Esophagus squamous epithelium (tissue), 4 donors: Measurements from ENCODE around the gene PUS10.

ENCODE experiments used
- POLR2A ChIP-seq, 4 donors: fragments of 450-650 bp; IDR thresholded peaks; one replicate each; pipeline ENCODE4 v1.6.1; 2017; ENCODE audit warnings: antibody characterized with exemption in 4 of 4, mild to moderate bottlenecking in 4 of 4, moderate library complexity in 3 of 4
- TF ChIP-seq, protein P1 (sequence below), 6 experiments: fragments of 450-650 bp in 4 of 6; fragments of 200-600 bp in 2 of 6; sonication (generic) in 2 of 6; IDR thresholded peaks; one replicate each; pipeline ENCODE4 v1.5.1; 2016 to 2019; ENCODE audit warnings: antibody characterized with exemption in 6 of 6, mild to moderate bottlenecking in 4 of 6, moderate library complexity in 4 of 6

- TF ChIP-seq, protein P1, sequence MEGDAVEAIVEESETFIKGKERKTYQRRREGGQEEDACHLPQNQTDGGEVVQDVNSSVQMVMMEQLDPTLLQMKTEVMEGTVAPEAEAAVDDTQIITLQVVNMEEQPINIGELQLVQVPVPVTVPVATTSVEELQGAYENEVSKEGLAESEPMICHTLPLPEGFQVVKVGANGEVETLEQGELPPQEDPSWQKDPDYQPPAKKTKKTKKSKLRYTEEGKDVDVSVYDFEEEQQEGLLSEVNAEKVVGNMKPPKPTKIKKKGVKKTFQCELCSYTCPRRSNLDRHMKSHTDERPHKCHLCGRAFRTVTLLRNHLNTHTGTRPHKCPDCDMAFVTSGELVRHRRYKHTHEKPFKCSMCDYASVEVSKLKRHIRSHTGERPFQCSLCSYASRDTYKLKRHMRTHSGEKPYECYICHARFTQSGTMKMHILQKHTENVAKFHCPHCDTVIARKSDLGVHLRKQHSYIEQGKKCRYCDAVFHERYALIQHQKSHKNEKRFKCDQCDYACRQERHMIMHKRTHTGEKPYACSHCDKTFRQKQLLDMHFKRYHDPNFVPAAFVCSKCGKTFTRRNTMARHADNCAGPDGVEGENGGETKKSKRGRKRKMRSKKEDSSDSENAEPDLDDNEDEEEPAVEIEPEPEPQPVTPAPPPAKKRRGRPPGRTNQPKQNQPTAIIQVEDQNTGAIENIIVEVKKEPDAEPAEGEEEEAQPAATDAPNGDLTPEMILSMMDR (IDR thresholded peaks at IDR 0.05), result no peak
- no peak for TF ChIP-seq POLR2A (IDR thresholded peaks at IDR 0.05)
Observed at GRCh38 chr2:60907329-60907728, 110.7 kb downstream of the PUS10 start.
